Nephron progenitor cell (in vitro differentiated cells): ENCODE data around the gene FLT1.

Source experiments
- DNase-seq: peaks from one replicate; pipeline ENCODE4 v3.0.0; 2021
- H3K27ac Mint-ChIP-seq: 2 replicates; pipeline ENCODE4 v1.8.0; 2021; ENCODE audit warnings: mild to moderate bottlenecking, moderate library complexity, mixed read lengths
- H3K27me3 Mint-ChIP-seq: 2 replicates; pipeline ENCODE4 v1.8.0; 2021; ENCODE audit warnings: mild to moderate bottlenecking, low read depth, mixed read lengths; ENCODE audit not compliant: poor library complexity
- H3K36me3 Mint-ChIP-seq: 2 replicates; pipeline ENCODE4 v1.8.0; 2021; ENCODE audit warnings: low read depth, mixed read lengths
- H3K4me1 Mint-ChIP-seq: 2 replicates; pipeline ENCODE4 v1.8.0; 2021; ENCODE audit warnings: mixed read lengths
- H3K4me3 Mint-ChIP-seq: 2 replicates; pipeline ENCODE4 v1.8.0; 2021; ENCODE audit warnings: mild to moderate bottlenecking, moderate library complexity, mixed read lengths
- H3K9me3 Mint-ChIP-seq: 2 replicates; pipeline ENCODE4 v1.8.0; 2021; ENCODE audit warnings: mild to moderate bottlenecking, moderate library complexity, mixed read lengths
- TF ChIP-seq, protein P1 (sequence below): fragments of 200-600 bp; sonication (generic); IDR thresholded peaks from 2 replicates; pipeline ENCODE4 v1.5.0; 2021; ENCODE audit warnings: antibody characterized with exemption

Gene FLT1

DNA sequence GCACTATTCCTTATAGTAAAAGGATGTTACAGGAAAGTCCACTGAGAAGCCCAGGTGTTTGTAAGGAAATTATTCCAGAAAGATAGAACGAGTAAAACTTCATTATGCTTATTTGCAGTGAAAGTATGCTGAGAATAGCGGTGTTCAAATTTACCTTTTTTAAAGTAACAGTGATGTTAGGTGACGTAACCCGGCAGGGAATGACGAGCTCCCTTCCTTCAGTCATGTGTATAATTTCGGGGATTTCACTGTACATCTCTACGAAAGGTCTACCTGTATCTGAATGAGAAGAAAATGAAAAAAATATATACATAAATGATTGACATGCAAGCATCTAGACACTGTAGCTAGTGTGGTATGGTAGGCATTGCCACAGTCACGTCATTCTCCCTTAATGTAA is 56.9 kb downstream of the FLT1 start:
- H3K36me3 Mint-ChIP-seq, result peaks cover 5% of the 10 kb centered on the region
- H3K27me3 Mint-ChIP-seq, result peaks cover 21% of the 10 kb centered on the region
- H3K27ac Mint-ChIP-seq, result no peak overlapping the region
- peaks cover 6% of the 10 kb centered on the region for H3K4me1 Mint-ChIP-seq
- no peak for DNase-seq
- H3K9me3 Mint-ChIP-seq, result peaks cover 18% of the 10 kb centered on the region
- H3K4me3 Mint-ChIP-seq, result no peak overlapping the region
- TF ChIP-seq, protein P1, sequence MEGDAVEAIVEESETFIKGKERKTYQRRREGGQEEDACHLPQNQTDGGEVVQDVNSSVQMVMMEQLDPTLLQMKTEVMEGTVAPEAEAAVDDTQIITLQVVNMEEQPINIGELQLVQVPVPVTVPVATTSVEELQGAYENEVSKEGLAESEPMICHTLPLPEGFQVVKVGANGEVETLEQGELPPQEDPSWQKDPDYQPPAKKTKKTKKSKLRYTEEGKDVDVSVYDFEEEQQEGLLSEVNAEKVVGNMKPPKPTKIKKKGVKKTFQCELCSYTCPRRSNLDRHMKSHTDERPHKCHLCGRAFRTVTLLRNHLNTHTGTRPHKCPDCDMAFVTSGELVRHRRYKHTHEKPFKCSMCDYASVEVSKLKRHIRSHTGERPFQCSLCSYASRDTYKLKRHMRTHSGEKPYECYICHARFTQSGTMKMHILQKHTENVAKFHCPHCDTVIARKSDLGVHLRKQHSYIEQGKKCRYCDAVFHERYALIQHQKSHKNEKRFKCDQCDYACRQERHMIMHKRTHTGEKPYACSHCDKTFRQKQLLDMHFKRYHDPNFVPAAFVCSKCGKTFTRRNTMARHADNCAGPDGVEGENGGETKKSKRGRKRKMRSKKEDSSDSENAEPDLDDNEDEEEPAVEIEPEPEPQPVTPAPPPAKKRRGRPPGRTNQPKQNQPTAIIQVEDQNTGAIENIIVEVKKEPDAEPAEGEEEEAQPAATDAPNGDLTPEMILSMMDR, result no peak

DNA sequence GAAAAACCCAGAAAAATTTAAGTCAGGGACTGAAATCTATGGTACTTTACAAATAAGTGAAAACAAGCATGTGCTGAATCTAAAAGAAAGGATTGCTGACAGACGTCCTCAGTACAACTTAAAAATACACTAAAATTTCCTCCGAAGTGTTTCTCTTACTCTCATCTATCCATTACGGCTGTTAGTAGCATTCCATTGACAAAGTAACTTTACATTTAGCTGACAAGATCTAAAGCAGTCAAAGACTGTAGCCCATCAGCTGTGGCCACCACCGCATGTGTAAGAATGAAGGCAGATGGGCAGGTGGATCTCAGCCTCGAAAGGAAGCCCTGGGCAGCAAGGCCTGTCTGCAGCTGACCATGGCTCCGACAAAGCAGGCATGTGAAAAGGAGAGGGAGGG is 59.0 kb downstream of the FLT1 start:
- Mint-ChIP-seq H3K27me3 (peaks cover 16% of the 10 kb centered on the region), H3K36me3 (no peaks in the 10 kb centered on the region), H3K4me3 (no peak overlapping the region), H3K9me3 (peaks cover 8% of the 10 kb centered on the region), H3K27ac (no peak overlapping the region), H3K4me1 (peaks cover 6% of the 10 kb centered on the region)
- no peak for DNase-seq
- TF ChIP-seq, protein P1, result no peak

DNA sequence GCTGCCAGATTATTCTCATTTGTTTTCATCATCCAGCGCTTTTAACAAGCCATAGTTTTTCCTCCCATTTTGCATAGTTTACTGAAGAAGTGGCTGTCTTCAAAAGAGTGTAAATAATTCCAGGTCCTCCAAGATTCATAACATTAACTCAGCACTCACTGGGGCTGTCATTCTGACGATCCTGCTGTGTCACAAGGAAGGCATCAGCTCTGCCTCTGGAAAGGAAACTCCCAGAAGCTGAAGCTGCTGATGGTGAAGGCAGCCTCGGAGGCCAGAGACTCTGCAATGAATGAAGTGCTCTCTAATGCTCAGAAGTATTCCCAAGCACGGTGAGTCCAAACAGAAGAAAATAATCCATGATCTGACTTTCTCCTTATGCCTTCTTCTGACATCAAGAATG is 60.0 kb downstream of the FLT1 start:
- H3K4me3 Mint-ChIP-seq, result no peak overlapping the region
- no peaks in the 10 kb centered on the region for H3K9me3 Mint-ChIP-seq
- H3K4me1 Mint-ChIP-seq, result peaks cover 6% of the 10 kb centered on the region
- DNase-seq, result no peak
- H3K36me3 Mint-ChIP-seq, result no peaks in the 10 kb centered on the region
- TF ChIP-seq, protein P1, result no peak
- H3K27me3 Mint-ChIP-seq, result peaks cover 14% of the 10 kb centered on the region
- H3K27ac Mint-ChIP-seq, result no peak overlapping the region

- Mint-ChIP-seq H3K27me3 (peaks cover 5% of the 10 kb centered on the region), H3K4me1 (peaks cover 6% of the 10 kb centered on the region), H3K27ac (no peak overlapping the region), H3K36me3 (no peaks in the 10 kb centered on the region), H3K4me3 (no peak overlapping the region), H3K9me3 (no peaks in the 10 kb centered on the region)
- TF ChIP-seq, protein P1, result no peak
- no peak for DNase-seq
These were observed 61.9 kb downstream of the FLT1 start for GRCh38 chr13:28432816-28433560.

GRCh38 chr13:28429685-28430290 is 65.1 kb downstream of the FLT1 start:
- Mint-ChIP-seq H3K4me1 (peaks cover 6% of the 10 kb centered on the region), H3K4me3 (no peak overlapping the region), H3K27me3 (peaks cover 4% of the 10 kb centered on the region), H3K36me3 (peaks cover 6% of the 10 kb centered on the region), H3K9me3 (no peaks in the 10 kb centered on the region), H3K27ac (no peak overlapping the region)
- no peak for DNase-seq
- TF ChIP-seq, protein P1, result no peak

GRCh38 chr13:28429096-28429495 is 65.8 kb downstream of the FLT1 start:
- H3K36me3 Mint-ChIP-seq, result peaks cover 6% of the 10 kb centered on the region
- no peaks in the 10 kb centered on the region for H3K9me3 Mint-ChIP-seq
- H3K4me1 Mint-ChIP-seq, result peaks cover 6% of the 10 kb centered on the region
- no peak overlapping the region for H3K27ac Mint-ChIP-seq
- peaks cover 4% of the 10 kb centered on the region for H3K27me3 Mint-ChIP-seq
- no peak overlapping the region for H3K4me3 Mint-ChIP-seq
- TF ChIP-seq, protein P1, result no peak
- no peak for DNase-seq
